Amniotic epithelial cell (primary cell): ENCODE measurements around the gene ALDH1A3.
A peak's percentile ranks its signal among the peaks of the same experiment; 100 is the strongest.

Source experiments
- DNase-seq: peaks from one replicate; pipeline ENCODE4 v3.0.0-alpha.2; 2010; ENCODE audit warnings: low read depth

ALDH1A3 gene

DNA sequence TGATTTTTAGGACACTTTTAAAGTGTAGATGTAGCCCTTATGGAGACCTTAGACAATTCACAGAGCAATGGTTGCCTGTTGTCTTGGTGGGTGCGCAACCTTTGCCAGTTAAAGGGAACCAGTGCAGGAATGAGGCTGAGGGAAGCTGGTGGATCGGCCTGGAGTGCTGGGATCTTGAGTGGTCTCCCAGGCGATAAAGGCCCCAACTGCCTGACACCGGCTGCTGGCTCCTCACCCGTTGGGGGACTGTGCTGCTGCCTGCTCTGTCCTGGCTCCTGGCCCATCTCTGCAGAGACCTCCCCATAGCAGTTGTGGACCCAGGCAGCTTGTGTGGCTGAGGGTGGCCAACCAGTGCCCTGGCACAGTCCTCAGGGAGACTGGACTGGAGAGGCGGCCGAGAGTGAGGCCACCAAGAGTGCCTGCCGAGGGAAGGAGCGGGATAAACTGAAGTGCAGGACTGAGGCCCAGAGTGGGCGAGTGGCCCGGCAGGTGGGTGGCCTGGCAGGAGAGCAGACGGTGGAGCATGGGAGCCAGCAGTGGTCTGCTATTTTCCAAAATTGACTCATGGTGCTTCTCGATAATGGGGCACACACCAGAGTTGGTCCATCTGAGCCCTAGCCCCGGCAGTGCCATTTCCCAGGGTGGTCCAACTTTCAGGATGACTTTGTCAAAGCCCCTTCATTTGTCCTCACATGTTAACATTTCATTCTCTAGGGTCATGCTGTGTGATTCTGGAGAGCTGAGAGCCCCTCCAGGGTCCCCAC lies 2.1 kb downstream of the ALDH1A3 start:
- no peak for DNase-seq

DNA sequence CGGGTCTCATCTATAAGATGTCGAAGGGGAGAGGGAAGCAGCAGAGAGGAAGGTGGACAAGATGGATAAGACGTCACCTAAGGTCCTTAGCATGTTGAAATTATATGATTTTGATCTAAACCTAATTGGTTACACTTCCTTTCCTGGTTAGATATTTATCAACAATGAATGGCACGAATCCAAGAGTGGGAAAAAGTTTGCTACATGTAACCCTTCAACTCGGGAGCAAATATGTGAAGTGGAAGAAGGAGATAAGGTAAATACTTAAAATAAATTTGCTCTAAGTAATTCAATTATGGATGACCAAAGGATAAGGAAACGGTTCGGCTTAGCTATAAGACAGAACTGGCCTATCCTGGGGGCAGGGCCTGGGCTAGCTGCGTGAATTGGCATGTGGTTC lies 5.5 kb downstream of the ALDH1A3 start:
- no peak for DNase-seq

DNA sequence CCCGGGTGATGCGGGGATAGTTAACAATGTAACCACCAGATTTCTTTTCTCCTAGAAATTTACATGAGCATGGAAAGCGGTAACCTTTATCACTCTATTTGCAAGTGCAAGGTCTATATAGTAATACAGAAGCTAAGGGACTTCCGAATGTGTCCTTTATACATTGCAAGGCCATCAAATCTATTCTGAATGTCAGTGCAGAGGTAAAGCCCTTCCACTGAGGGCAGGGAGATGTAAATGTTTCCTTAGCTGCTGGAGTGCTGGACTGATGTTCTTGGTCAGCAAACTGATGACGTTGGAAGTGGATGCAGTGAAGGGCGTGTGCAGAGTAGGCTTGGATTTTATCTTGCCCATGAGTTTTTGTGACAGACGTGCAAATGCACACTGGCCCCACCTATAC lies 6.2 kb downstream of the ALDH1A3 start:
- DNase-seq, result no peak

DNA sequence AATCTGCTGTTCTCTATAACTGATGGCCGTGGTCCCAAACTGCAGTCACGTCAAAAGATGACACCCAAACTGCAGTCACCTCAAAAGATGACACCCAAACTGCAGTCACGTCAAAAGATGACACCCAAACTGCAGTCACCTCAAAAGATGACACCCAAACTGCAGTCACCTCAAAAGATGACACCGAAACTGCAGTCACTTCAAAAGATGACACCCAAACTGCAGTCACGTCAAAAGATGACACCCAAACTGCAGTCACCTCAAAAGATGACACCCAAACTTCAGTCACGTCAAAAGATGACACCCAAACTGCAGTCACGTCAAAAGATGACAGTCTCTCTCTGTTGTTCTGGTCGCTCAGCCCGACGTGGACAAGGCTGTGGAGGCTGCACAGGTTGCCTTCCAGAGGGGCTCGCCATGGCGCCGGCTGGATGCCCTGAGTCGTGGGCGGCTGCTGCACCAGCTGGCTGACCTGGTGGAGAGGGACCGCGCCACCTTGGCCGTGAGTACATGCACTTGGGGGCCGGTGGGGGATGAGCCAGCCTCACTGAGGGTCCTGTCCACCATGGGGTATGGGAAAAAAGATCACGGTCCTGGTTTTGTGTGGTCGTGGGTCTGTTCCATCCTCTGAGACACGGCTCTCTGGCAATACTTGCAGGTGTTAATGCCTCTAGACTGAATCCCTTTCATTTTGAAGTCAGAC lies 7.7 kb downstream of the ALDH1A3 start:
- no peak for DNase-seq

DNA sequence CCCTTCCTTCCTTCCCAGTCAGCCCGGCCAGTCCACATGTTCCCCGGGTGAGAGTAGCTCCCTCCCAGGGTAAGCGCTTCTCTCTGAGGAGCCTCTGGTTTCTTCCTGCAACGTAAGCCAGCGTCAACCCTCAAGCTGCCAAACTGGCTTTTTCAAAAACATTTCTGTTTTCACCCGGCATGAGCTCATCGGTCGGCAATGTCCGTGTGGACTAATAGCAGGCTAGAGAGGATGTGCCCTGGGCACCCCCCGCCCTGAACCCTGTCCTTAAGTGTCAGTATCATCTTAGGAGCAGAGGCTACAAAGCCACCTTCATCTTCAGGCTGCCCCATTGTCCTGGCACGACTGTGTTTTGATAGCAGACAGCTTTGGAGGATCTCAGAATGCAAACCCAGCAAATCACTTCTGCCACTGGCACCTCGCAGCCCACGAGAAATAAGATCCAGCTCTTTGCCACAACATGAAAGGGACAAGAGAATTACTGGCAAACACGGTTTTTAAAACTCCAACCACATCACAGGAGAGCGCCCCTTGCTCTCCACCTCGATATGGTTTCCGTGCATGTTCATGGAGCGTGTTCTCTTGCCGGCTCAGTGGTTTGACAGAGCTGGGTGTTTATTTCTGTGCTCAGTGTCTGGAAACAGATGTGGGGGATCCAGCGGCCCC lies 9.9 kb downstream of the ALDH1A3 start:
- DNase-seq, result peak; percentile 81

DNA sequence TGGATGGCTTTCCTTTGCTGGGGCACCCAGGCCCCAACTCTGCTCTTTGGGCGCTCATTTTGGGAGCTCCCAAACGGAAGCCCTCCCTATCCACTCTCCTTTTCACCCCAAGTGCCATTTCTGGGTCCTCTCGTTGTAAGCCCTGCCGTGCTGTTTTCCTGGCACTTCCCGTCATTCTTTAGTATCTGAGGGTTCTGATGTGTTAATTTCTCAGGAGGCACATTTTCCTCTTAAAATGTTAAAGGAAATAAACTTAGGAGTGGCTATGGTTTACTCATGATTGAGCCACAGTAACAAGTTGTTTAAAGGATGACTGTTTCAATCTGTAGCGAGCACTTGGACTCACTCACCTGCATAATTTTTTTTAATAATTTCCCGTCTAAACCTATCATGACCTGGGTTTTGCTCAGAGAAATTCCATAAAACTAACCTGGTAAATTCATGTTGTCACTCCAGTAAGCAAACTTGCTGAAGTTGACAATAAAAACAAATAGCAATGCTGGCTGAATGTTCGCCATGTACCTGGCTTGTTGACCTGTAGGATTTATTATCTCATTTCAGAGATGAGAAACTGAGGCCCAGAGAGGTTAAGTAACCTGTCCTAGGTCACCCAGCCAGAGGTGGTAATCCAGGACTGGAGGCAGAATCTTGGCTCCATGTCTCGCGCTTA lies 10.6 kb downstream of the ALDH1A3 start:
- no peak for DNase-seq

DNA sequence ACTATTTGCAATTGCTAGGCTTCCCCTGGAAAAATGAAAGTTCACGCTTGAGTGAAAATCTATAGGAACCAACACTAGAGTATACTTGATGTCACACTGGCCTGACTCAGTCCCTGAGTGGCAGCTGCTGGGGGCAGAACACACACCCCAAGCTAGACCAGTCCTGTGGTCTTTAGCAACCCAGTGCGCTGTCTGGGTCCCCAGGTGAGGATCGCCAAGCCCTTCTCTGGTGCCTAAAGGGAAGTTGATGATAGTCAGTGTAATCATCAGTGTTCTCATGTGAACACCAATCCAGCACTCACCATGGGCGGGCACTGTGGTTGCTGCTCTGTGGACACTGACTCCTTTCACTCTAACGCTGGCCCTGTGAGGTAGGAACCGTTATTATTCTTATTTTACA lies 11.2 kb downstream of the ALDH1A3 start:
- no peak for DNase-seq

DNA sequence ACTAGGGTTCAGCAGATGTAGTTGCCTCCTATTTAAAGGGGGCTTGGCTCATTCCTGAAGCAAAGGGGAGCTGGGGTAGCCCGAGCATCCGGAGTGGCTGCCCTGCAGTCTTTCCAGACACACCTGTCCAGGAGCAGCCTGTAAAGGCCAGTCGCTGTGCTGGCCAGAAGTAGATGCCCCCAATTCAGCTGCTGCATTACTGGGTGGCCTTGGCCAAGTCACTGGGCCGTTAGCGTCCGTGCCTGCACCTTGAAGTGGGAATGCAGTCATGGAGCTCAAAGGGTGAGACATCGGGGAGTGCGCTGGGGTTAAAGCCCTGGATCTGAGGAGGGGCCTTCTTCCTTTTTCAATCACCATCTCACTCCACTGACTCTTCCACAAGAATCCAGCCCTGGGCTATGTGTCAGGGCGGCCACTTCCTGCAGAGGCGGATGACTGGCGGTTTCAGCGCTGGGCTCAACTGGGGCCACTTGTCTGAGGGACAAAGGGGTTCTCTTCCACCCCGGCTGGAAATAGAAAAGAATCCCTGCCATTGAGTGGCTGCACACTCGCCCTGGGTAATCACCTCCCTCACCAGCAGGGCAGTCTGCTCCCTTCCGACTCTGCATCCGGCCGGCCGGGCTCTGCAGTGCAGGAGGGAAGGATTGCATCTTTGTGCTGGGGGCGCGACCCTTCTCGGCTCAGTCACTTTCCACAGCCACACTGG lies 11.8 kb downstream of the ALDH1A3 start:
- DNase-seq, result no peak

DNA sequence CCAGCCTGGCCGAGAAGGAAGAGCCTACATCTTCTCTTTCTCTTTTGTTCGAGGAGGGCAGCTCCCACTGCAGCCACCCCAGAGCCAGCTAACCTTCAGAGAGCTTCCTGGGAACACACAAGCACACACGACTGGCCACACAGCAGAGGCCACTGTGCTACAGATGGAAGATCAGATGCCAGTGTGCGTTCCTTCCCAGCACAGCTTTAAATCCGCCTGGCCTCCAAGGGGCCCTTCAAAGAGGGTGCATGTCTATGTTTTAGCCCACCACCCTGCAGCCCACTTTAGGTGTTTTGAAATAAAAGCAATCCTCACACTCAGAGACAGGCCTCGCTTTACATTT lies 12.4 kb downstream of the ALDH1A3 start:
- no peak for DNase-seq

DNA sequence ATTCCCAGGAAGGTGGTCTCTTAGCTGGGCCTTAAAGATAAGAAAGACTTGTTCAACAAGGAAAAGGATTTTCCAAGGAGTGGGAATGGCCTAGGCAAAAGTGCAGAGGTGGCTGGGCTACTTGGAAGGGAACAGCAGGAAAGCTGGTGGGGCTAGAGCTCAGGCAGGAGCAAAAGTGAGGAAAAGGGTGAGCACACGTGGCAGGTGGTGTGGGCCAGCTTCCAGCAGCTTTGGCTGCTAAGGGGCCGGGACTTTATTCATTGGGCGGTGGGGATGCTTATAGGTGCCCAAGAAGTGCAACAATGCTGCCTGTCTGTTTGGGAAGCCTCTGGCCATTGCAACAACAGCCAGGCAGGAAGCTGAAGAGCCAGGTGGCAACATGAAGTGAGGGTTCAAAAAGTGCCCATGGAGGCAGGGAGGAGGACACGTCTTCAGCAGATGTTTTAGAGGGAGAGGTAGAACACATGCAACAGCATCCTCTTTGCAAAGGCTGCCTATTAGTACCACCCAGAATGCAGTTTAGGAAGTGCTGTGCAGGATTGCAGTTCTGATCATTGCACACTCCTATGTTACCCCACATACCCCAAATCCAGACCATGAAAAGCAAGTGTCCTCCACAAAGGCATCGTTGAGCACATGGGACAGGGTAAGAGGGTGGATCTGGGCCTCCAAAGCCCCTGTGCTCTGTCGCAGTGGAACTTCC lies 13.8 kb downstream of the ALDH1A3 start:
- DNase-seq, result no peak

DNA sequence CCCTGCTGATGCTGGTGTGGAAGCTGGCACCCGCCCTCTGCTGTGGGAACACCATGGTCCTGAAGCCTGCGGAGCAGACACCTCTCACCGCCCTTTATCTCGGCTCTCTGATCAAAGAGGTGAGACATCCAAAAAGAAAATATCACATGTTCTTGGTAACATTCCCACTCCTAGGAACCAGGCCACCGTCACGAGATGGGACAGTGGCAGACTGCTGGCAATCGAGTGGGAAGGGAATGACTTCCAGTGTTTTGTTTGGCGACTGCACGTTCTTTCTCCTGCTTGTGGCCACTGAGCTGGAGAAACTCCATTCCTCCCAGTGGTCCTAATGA lies 14.3 kb downstream of the ALDH1A3 start:
- no peak for DNase-seq

DNA sequence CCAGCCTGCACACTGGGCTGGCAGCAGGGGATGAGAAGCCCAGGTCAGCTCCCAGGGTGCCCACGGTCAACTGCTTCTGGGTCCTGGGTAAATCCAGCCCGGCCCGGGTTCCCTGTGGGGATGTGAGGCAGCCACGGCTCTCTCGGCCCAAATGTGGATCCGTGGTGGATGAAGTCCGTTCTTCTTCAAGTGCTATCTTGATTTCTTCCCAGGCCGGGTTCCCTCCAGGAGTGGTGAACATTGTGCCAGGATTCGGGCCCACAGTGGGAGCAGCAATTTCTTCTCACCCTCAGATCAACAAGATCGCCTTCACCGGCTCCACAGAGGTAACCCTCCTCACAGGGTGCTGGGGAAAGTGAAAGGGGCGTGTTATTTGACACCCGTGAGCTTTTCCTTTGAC lies 16.1 kb downstream of the ALDH1A3 start:
- no peak for DNase-seq

DNA sequence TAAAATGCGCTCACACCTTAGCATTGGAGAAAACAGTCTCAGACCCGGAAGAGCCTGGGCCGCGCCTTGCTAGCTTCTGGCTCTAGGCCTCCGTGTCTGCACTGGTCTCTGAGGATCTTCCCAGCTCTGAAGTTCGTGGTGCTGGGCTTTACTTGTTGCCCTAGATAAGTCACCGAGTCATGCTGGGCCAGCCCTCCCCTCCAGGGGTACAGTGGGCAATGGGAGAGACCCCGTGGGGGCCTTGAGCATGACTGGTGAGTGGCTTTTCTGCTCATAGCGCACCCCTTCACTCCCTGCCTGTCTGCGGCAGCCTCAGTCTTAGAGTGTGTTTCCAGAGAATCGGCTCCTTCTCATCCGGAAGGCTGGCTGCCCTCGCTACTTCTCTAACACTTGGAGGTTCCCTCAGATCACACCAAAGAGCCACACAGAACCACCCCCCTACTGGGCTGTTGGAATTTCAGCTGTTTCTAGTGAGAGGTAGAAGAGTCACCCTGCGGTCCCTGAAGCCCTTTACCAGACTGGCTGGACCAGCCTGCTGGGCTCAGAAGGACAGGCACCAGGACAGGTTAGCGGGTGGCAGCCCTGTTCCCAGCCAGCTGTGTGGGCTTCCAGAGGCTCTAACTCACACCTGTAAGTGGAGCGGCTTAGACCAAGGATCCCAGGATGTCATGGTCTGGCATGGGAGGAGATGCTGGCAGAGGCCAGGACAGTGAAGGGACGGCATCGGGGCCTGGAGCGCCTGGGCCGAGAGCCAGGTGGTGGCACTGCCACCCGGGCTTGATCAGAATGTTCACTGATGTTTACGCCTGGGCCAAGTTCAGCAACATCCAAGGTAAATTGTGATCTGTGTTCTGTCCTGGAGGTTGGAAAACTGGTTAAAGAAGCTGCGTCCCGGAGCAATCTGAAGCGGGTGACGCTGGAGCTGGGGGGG lies 17.9 kb downstream of the ALDH1A3 start:
- DNase-seq, result no peak

DNA sequence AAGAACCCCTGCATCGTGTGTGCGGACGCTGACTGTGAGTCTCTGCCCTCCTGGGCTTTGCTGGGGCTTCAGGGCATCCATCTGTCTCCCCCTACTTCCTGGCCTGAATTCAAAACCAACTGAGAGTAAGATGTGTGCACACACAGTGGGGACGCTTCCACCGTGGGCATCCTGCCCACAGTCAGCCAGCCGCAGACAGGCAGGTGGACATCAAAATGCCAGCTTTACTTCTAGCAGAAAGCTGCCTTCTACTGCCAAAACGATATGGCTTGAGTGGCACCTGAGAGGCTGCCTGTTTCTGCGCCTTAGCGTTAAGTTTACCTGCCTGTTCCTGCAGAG lies 18.5 kb downstream of the ALDH1A3 start:
- no peak for DNase-seq

DNA sequence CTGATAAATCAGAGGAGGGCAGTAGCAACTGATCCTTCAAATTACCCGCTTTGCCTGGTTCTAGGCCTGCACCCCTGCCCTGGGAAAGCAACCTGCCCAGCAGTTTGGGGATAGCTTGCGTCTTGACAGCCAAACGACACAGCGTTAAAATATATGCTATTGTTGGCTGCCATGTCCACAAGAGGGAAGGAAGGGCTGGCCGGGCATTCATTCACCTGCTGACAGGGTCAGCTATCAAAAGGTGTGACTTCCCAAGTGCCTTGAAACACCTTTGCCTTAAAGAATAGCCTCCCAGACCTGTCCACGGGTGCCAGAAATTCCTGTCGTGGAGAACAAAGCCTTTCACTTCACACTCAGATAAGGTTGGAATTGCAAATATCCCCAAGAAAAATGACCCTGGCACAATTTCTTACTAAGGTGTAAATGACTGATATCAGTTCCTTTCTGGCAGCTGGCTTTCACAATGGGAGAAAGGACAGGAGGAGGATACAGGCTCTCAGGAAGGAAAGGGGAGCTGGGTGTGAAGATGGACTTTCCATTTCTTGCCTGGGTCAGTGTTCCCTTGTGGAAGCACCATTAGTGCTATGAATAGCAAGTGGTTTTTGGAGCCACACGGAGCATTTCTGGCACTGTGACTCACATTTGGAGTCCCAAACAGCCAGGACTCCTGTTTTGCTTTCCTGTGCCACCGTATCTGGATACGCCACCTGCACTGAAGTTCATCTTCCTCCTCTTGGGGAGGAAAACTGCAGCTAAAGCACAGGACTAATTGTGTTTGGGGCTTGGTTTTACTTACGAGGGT lies 19.2 kb downstream of the ALDH1A3 start:
- DNase-seq, result no peak

DNA sequence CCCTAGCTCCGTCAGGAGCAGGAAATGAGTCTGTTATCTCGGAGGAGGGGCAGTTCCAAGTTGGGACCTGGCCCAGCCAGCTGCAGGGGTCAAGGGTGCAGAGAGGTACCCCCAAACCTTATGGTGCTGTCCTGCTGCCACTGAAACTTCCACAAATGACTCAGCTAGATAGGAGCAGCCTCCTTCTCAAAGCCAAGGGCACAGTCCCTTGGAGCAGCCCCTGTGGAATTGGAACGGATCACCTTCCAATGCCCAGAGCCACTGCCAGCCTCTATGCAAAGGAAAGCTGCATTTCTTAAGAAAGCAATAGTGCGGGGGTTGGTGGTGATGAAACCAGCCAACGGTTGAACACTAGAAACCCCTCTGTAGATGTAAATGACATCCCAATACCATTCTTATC lies 20.0 kb downstream of the ALDH1A3 start:
- DNase-seq, result no peak

DNA sequence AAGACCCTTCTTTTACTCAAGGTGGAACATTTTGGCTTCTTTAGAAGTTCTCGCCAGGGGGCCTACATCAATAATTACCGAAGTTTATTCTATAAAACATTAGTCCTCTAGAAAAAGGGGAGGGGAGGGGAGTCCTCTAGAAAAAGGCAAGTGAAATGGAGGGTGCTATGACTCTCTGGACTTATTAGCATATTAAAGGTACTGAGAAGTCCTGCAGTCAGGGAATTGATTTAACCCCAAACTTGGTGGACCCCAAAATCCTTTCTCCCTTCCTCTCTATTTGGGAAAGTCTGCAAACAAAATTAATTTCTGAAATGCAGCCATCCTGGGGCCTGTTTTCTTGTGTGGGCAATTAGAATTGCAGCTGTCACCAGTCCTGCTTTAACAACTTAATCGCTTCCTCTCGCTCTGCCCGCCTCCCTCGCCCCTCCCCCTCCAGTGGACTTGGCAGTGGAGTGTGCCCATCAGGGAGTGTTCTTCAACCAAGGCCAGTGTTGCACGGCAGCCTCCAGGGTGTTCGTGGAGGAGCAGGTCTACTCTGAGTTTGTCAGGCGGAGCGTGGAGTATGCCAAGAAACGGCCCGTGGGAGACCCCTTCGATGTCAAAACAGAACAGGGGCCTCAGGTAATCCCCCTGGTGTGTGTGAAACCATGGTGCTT lies 20.6 kb downstream of the ALDH1A3 start:
- no peak for DNase-seq

DNA sequence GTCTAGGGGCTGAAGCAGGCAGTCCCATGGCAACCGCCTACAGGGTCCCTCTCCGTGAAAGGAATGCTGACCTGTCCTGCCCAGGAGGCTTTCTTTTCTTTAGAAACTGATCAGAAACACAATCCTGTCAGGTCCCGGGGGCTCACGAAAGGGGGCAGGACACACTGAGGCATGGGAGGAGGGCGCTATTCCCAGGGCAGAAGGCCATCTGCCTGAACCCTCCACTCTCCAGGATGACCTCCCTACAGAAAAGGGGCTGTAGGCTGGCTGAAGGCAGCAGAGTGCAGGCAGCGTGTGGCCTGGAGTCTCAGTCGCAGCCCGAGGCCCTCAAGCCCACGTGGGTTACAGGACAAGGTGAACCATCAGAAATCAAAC lies 21.2 kb downstream of the ALDH1A3 start:
- no peak for DNase-seq

DNA sequence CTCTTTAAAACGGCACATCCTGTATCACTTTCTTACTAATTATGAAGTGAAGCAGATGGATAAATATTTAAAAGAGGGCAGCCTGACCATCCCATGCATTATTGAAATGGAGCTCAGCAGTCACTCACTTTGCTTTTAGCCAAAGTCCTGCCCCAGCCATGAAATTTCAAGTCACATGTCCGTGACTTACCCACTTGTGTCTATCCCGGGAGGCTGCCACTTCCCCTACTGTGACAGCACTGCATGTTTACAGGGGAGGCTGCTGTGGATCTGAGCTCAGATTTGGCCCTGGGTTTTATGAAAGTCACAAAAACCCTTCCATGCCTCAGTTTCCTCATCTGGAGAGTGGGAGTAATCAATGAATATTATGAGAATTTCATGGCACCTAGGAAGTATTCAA lies 21.7 kb downstream of the ALDH1A3 start:
- no peak for DNase-seq
